ENCODE measurements around the gene SLC22A17.

SLC22A17 gene

DNA sequence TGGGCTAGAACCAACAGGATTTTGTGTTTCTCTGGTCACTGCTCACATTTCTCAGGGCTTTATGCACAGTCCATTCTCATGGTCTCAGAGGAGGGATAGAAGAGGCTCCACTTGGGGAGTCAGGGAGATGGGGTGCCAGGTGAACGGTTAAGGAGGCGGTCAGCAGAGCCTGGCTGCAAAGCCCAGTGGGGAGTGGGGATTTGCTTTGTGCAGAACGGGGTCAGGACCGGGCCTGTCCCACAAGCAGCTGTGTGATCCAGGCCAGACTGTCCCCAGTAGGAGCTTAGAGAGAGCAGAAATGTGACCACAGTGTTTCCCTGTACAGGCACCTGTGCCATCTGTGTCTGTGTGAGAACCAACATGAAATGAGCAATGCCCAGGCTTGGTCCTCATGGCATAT lies 28.3 kb upstream of the SLC22A17 start:
- DNase-seq, result no peak

DNA sequence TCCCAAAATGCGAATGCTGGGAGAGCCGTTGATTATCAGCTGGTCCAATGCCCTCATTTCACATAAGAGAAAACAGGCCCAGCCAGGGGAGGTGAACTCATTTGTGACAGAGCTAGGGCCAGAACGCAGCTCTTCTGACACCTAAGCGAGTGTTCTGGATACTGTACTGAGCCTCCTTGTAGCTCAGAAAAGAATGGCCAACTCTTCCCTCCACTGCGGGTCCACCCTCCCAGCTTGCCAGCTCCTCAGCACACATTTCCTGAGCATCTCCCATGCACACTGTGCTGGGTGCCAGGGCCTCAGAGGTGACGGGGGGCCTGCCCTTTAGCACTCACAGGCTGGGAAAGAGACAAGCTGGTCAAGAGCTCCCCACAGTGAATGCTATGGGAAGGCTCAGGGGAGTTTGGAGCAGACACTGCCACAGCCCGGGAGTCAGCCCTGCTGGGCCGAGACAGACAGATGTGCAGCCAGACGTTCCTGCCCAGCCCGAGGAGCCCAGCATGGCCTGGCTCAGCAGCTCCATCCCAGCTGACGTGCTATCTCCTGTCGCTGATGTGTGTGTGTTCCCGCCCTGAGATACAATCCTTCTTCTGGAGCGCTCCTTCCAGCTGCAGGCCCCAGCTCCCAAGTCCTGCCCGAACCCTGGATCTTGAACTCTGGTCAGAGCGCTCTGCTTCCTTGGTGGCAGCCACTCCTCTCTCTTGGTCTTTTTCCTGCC lies 27.7 kb upstream of the SLC22A17 start:
- no peak for DNase-seq

DNA sequence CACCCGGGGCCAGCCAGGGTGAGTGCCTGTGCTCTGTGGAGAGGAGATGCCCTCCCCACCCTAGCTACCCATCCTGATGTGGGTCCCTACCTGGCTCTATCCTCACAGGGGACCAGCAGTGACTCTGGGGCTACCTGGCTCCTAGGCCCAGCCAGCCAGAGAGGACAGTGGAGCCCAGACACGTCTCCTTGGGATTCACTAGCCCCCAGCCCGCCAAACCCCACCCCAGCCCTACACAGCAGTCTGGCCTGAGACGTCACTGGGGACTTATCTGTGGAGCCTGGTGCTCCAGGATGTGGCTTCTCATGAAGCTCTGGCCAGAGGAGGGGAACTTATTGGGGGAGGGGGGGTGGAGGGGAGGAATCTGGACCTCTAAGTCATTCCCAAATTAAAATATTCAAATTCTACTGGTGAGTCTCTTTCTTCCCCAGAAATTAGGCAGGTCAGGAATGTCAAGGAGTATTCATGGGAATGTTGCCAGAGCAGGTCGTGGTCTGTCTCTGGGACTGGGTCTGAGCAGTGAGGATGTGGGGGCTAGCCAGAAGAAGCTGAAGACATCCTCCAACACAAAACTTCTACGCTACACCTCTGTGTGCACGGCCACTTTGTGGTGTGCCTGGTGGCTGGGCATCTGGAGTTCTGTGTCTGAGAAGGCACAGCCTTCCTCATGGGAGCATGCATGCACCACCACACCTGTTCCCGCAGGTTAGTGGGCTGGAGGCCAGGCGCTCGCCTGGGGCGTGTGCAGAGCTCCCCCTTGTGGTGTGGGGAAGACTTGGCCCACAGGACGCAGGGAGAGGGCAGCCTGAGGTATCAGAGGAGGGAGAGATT lies 26.9 kb upstream of the SLC22A17 start:
- DNase-seq, result peak; percentile 64

DNA sequence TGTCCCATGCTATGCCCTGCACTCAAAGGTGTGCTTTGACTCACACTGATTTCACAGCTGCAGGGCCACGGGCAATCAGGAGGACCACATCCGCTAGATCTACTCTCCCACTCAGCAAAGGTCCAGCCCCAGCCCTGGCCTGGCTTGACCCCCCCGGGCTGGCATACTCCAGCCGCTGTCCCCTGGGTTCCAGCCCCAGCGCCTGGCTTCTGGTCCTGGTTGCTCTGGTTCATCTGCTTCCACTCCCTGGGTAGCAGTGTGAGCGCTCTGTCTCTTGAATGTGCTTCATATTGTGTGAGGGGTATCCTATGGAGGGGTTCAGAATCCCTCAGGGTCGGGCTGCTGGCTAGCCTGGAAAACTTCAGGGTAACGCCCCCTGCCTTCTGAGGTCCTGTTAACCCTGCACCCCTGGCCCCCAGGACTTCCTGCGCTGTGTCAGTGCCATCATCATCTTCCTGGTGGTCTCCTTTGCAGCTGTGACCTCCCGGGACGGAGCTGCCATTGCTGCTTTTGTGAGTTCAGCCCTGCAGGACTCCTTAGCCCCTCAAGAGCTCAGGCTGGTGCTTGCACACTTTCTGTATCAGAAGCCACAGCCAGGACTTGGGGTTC lies 26.0 kb upstream of the SLC22A17 start:
- DNase-seq, result no peak

DNA sequence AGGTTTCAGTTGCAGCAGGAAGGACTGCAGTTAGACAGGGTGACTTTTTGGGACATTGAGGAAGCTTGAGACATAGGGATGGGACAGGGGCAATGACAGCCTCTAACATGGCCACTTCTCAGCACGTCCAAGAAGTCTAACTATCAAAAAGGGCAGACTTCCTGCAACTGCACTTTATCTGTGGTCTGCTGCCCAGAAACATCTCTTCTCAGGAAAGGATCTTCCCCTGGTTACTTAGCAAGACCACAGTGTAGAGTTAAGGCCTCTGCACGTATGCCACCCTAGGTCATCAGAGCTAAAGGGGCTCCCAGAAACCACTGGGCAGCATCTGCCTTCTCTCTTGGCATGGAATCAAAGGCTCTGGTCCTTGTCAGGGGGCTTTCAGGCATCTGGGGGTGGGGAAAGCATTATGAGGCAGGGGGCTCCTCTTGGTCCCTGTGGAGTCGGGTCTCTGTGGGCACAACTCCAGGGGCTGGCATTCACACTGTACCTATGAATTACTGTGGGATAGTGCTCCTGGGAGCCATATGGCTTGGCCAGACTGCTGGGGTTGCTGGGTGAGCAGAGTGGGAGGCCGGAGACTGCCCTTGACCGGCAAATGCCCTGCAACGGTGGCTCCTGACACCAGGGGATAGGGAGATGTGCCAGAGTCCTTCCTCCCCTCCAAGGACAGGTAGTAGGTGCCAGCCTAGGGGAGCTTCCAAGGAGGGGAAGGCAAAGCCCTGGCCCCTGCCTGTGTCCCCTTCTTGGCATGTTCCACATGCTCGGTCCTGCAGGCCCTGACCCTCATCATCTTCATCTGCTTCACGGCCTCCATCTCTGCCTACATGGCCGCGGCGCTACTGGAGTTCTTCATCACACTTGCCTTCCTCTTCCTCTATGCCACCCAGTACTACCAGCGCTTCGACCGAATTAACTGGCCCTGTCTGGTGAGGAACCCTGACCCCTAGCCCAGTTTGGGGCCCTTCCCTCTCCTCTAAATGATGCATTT lies 25.2 kb upstream of the SLC22A17 start:
- no peak for DNase-seq

DNA sequence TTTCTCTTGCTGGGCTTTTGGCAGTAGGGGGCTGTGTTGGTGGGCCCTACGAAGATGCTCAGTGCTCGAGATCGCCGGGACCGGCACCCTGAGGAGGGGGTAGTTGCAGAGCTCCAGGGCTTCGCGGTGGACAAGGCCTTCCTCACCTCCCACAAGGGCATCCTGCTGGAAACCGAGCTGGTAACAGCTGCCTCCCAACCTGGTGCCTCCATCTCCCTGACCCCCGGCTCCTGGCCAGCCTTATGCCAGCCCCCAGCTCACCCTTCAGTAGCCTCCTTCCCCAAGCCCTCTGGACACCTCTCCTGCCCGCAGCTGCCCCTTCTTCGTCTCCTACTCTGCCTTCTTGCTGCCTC lies 24.5 kb upstream of the SLC22A17 start:
- no peak for DNase-seq

DNA sequence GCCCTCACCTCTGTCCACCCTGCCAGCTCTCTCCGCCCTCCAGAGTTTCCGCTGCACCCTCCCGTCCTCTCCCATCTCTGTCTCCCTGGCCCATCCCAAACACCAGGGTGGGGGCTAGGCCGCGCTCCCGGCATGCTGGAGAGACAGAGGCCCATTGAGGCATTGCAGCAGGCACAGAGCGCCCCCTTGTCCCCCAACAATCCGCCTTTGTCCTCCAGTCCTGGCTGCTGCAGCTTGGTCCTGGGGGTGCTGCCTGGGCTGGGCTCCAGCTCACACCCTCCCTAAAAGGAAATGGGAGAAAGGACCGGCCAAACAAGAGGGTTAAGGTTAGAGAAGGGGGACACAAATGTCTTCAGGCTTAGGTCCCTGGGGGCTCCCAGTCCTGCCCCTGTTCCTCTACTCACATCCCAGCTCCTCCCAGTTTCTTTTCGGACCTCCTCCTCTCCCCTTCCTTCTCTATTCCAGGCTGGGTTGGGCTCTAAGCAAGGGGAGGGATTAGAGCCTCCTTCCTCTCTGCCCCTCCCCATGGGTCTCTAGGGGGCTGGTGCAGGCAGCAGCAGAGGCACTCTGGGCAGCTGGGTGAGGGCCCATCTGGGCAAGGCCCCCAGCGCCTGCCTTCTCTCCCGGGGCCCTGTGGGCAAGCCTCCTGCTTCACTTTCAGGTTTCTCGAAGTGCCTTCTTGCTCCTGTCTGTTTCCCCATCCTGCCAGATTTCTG lies 24.0 kb upstream of the SLC22A17 start, which contains the start of gene CMTM5:
CMTM5 (plus strand) TSS at position 565 of the 716 bp plus-strand sequence. CDS start 206 bp downstream, outside the sequence.
- DNase-seq, result peak; percentile 67

DNA sequence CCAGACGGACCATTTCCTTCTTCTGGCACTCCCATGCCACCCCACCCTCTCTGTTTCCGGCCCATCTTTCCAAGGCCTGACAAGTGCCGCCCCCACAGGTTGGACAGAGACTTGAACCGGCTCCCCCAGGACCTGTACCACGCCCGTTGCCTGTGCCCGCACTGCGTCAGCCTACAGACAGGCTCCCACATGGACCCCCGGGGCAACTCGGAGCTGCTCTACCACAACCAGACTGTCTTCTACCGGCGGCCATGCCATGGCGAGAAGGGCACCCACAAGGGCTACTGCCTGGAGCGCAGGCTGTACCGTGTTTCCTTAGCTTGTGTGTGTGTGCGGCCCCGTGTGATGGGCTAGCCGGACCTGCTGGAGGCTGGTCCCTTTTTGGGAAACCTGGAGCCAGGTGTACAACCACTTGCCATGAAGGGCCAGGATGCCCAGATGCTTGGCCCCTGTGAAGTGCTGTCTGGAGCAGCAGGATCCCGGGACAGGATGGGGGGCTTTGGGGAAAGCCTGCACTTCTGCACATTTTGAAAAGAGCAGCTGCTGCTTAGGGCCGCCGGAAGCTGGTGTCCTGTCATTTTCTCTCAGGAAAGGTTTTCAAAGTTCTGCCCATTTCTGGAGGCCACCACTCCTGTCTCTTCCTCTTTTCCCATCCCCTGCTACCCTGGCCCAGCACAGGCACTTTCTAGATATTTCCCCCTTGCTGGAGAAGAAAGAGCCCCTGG lies 23.0 kb upstream of the SLC22A17 start:
- no peak for DNase-seq

DNA sequence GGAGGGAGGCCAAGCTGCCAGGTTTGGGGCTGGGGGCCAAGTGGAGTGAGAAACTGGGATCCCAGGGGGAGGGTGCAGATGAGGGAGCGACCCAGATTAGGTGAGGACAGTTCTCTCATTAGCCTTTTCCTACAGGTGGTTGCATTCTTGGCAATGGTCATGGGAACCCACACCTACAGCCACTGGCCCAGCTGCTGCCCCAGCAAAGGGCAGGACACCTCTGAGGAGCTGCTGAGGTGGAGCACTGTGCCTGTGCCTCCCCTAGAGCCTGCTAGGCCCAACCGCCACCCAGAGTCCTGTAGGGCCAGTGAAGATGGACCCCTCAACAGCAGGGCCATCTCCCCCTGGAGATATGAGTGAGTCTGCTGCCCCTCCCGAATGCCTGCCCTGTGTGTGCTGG lies 20.4 kb upstream of the SLC22A17 start:
- no peak for DNase-seq

DNA sequence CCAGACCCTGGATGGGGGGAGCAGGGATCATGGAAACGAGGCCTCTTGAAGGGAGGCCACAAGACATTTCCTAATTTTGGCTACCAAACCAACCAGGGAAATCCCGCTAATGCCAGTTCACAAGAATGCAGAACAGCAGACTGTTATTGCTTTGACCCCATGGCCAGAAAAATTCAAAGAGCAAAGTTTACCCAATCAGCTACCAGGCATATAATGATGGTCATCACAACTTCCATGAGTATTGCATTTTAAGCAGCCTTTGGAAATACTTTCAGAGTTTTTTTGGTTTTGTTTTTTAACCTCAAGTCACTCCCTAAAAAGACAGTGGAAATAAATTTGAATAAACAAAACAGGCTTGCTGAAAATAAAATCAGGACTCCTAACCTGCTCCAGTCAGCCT lies 19.8 kb upstream of the SLC22A17 start, which contains the start of gene IL25:
IL25 (plus strand) TSS at position 301 of the 400 bp plus-strand sequence.
- DNase-seq, result no peak

DNA sequence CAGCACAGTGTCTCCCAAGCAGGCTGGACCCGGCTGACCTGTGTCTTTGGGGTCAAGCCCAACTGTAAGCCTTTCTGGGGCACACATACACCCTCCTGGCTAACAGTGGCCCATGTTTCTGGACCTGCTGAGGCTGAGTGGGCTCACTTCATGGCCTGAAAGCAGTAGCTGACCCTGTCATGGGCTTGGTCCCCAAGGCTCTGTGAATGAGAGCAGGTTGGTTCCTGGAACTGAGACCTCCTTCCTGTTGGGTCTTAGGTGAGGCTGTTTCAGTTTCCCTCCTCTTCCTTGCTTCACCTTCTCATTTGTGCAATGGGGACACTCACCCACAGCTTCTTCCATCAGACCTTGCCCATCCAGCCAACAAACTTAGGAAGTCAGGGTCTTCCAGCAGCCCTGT lies 19.2 kb upstream of the SLC22A17 start:
- no peak for DNase-seq

DNA sequence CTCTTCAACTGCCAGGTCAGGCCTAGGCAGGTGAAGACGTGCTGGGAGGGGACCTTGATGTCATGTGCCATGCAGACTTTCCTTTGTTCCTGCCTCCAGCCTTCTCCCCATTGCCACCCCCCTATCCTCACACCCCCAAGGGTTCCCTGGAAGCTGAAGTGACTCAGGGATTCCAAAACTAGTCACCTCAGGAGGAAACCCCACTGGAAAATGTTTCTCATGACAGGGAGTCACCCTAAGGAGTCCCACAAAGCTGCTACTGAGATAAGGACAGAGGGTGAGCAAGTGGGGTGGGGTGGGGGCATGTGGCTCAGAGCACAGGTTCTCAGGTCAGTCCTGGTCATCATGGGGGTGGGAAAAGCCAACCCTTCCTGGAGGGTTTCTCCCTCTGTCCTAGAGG lies 17.5 kb upstream of the SLC22A17 start:
- no peak for DNase-seq

DNA sequence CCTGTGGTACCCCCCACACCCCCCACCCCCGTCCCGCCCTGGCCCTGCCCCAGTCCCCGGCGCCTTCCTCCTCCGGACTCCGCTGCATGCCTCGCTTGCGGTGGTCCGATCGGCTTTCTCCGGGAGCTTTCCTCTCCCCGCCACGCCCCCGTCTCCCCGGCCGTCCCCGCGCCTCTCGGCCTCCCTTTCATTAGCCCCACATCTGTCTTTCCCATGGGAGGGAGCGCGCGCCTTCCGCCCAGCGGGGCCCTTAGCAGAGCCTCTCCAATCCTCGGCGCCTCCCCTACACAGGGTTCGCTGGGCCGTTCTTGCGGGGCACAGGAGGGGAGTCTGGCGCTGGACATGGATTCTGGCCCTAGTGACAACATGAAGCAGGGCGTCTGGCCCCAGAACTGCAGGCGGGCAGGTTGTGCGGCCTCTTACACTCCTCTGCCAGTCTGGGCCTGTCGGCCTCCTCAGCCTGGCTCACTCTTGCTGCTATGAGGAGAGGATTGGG lies 13.8 kb upstream of the SLC22A17 start:
- DNase-seq, result peak; percentile 90

DNA sequence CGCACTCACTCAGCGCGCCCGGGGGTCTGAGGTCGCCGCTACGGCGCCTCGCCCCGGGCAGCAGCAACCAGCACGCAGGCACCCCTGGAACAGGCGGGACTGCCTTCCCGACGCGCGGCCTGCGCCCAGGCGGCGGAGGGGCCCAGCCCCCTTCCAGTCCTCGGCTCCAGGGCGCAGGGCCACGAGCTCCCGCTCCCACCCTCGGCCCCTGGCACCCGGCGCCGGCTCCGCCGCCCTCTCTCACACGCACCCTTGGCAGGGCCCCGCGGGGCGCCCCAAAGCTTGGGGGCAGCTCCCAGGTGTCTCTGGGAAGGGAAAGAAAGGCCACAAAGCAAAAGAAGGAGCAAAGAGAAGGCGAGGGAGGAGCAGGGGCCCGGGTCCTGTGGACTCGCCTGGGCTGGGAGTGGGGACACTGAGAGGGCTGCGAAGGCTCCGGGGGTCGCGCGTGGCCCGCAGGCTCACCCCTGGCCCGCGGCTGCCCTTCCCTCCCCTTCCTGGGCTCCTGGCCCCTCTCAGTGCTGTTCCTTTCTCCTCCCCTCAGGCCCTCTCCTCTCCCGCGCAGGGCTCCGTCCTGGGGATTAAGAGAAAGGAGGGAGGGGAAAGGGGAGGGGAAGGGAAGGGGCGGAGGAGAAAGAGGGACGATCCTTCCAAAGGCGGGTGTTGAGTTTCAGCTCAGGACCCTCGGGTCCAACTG lies 13.2 kb upstream of the SLC22A17 start:
- no peak for DNase-seq

DNA sequence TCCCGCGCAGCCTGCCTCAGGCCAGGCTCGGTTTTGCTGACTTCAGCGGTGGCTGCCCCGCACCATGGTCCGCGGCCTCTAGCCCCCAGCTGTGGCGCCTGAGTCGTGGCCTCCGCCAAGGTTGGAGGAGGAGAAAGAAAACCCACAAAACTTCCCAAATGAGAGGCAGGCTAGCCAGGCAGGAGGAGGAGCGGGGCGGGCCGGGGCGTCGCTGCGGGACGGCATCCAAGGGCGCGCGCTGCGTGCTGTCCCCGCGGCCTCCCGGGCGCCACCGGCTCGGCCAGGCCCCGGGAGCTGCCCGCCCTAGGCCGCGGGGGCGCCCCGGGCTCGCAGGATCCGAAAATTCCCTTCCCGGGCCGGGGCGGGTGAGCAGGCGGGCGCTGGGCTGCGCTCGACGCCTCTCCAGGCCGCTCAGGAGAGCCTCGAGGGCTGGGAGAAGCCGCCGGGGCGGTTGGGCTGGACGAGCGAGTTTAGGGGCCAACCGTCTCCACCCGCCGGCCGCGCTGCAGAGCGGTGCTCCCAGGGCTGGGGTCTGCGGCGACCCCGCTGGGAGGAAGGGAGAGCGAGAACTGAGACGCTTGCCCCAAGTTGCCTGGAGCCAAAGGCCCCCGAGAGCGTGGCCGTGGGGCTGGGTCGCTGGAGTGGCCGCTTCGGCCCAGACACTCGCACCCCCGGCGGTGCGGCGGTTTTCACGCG lies 12.5 kb upstream of the SLC22A17 start, which contains the start of gene EFS:
EFS (minus strand) TSS at position 137 of the 696 bp plus-strand sequence. CDS start 147 bp downstream, outside the sequence.
- peak; percentile 84 for DNase-seq

DNA sequence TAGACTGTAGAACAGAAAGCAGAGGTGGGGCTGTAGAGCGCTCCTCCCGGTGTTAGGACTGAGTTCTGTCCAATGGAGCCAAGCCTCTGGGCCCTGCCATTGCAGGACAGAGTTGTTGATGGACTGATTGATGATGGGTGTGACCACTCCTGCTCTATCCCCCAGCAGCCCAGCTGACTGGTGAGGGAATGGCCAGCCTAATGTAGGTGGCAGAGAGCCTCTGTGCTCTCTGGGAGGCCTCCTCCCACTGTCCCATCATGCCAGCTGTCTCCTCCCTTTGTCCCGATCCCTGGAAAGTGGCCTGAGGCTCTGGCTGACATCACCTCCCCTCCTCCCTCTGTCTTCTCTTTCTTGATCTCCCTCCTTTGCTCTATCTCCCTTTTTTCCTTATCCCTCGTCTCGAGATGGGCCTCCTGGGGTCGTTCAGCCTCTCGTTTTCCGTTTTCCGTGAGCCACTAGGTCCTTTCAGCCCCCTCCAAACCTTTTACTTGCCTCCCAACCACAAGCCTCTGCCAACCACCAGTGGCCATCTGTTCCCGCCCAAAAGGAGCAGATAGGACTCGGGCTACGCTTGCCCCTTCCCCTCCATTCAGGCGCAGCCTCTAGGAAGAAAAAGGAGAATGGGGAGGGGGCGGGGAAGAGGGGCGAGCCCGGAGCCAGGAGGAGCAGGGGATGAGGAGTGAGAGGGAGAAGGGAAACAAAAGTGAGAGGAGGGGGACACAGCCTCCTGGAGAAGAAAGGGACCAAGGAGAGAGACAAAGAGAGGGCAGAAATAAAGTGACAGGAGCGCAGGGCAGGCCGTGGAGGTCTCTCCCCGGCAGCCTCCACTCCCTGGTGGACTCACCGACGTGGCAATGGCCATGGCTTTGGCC lies 11.7 kb upstream of the SLC22A17 start:
- DNase-seq, result peak; percentile 70

DNA sequence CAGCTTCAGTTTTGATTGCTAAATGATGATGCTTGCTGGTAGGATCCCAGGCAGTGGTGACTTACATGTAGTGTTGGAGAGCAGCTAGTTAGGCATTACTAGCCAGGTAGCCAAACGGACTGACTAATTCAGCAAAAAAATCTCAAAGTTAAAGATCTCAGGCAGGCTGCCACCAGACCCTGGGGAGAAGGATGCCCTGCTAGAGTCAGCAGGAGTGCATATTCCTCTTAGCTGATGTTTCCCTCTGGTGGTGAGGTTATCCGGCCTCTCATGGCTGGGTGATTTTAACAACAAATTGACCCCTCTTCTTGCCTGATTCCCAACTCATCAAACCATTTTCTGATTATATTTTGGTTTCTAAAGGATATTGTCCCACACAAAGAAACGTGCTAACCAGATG lies 9.5 kb upstream of the SLC22A17 start:
- DNase-seq, result no peak

DNA sequence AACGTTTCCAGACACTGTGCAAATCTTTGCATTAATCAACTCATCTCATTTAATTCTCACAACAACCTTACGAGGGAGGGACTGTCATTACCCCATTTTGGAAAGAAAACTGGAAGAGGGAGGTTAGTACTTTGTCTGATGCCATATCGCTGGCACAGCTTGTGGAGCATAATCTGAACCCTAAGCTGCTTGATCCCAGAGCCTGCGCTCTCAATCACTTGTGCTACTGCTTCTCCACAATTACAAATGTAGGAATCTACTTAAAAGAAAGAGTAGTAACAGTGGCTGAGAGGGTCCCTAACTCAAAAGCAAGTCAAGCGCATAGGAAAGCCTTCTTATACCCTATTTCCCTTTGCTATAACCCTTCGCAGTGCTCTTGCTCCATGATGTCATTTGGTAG lies 9.1 kb upstream of the SLC22A17 start:
- DNase-seq, result no peak

Data from right forelimb (tissue), 1 donor.